Activated CD8-positive, alpha-beta memory T cell treated with anti-CD3 and anti-CD28 coated beads, Interleukin-2, amount 50 U/mL, for 48 hours (primary cell): ENCODE results near the gene ULK4.
"Not testable (repeated sequence)": the region's sequence is repeated elsewhere in the genome, so short reads cannot be mapped to it uniquely, and the experiment has no call there.

Experiments
- DNase-seq: peaks from one replicate; pipeline ENCODE4 v3.0.0-alpha.2; 2020

Gene ULK4

GRCh38 chr3:41419809-41420208 lies 542.1 kb downstream of the ULK4 start:
- no peak for DNase-seq

GRCh38 chr3:41418961-41419691 lies 542.8 kb downstream of the ULK4 start:
- no peak for DNase-seq

DNA sequence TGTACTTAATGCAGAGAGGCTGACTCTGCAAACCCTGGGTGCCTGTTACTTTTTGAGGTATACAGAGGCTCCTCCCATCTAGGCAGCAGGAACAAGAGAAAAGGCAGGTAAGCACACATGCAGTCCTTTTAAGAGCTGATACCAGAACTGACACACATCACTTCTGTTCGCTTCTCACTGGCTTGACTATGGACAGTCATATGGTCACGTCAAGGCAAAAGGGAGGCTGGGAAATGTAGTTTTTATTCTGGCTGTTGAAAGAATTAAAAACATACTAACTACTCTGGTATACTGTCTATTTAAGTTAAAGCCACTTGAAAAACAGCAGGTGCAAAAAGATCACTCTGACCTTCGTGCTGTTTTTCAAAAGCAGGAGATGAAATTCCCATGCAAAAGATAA lies 544.3 kb downstream of the ULK4 start:
- no peak for DNase-seq

DNA sequence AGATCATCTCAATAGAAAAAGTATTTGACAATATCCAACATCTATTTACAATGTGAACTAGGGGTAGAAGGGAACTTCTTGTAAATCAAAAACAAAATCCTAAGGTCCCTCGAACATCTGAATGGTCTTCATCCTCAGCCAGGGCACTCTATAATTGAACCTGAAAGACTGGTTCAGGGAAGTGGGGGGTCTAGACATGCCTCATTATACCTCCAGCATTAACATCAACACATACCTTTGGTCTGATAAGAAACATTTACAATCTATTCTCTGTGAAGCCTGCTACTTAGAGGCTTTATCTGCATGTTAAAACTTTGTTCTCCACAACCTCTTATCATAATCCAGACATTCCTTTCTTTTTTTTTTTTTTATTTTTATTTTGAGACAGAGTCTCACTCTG lies 550.8 kb downstream of the ULK4 start:
- DNase-seq, result no peak

GRCh38 chr3:41405466-41405865 lies 556.4 kb downstream of the ULK4 start:
- no peak for DNase-seq

DNA sequence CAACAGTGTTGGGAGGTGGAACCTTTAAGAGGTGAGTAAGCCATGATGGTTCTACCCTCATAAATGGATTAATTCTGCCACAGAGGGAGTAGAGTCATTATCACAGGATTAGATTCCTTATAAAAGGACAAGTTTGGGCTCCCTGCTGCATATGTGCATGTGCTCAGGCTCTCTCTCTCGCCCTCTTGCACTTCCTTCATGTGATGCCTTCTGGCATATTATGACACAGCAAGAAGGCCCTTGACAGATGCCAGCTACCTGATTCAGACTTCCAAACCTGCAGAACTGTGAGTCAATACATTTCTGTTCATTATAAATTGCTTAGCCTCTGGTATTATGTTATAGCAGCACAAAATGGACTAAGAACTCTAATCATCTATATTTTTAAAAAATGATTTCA lies 557.3 kb downstream of the ULK4 start:
- no peak for DNase-seq

DNA sequence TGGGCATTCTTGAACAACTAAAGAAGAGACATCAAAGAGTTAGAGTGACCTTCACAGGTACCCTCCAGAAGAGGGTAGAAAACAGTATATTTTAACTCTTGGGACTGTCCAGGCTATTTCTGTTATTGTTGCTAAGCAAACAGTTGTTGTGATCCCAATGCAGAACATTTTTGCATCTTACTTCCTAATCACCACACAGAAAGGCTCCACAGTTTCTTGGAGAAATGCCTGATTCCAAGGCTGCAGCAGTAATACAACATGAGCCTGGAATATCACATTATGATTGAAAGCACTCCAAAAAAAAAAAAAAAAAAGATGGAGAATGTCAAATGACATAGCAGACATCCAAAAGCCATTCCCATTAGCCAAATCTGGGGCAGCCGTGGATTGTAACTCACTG lies 567.0 kb downstream of the ULK4 start:
- DNase-seq, result no peak

DNA sequence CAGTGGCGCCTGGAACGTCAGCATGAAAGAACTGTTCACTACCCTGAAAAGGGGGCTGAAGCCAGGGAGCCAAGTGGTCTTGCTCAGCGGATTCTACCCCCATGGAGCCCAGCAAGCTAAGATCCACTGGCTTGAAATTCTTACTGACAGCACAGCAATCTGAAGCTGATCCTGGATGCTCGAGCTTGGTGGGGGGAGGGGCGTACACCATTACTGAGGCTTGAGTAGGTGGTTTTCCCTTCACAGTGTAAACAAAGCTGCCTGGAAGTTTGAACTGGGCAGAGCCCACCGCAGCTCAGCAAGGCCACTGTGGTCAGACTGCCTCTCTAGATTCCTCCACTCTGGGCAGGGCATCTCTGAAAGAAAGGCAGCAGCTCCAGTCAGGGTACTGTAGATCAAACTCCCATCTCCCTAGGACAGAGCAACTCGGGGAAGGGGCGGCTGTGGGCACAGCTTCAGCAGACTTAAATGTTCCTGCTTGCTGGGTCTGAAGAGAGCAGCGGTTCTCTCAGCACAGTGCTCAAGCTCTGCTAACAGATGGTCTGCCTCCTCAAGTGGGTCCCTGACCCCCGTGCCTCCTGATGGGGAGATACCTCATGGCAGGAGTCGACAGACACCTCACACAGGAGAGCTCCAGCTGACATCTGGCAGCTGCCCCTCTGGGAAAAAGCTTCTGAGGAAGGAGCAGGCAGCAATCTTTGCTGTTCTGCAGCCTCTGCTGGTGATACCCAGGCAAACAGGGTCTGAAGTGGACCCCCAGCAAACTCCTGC lies 591.0 kb downstream of the ULK4 start:
- not testable (repeated sequence) for DNase-seq

DNA sequence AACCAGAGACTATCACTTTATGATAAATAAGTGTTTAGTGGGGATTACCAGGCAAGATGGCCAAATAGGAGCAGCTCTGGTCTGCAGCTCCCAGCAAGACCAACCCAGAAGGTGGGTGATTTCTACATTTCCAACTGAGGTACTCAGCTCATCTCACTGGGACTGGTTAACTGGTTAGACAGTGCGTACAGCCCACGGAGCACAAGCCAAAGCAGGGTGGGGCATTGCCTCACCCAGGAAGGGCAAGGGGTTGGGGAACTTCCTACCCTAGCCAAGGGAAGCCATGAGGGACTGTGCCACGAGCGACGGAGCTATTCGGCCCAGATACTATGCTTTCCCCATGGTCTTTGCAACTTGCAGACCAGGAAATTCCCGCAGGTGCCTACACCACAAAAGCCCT lies 591.6 kb downstream of the ULK4 start:
- DNase-seq, result no peak

- DNase-seq, result no peak
Observed at GRCh38 chr3:41369838-41370237, 592.1 kb downstream of the ULK4 start.

DNA sequence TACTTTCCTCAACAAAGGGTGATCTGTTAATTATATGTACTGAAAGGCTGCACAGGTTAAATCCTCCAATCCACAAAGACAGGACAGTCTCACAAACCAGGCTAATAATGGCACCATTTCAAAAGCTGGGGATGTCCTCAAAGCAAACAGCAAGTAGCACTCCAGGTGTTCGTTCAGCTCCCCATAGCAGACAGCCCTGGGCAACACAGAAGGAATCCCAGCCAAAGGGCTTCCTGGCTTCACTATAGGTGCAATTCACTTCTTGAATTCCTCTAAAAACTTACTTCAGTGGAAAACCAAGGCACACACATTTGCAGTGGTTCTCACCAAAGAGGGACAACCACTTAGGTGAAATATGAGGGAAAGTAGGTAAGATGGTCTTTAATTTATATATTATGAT lies 595.9 kb downstream of the ULK4 start:
- no peak for DNase-seq

- no peak for DNase-seq
Observed at GRCh38 chr3:41364736-41365135, 597.2 kb downstream of the ULK4 start.

GRCh38 chr3:41363830-41364523 lies 597.9 kb downstream of the ULK4 start:
- no peak for DNase-seq

DNA sequence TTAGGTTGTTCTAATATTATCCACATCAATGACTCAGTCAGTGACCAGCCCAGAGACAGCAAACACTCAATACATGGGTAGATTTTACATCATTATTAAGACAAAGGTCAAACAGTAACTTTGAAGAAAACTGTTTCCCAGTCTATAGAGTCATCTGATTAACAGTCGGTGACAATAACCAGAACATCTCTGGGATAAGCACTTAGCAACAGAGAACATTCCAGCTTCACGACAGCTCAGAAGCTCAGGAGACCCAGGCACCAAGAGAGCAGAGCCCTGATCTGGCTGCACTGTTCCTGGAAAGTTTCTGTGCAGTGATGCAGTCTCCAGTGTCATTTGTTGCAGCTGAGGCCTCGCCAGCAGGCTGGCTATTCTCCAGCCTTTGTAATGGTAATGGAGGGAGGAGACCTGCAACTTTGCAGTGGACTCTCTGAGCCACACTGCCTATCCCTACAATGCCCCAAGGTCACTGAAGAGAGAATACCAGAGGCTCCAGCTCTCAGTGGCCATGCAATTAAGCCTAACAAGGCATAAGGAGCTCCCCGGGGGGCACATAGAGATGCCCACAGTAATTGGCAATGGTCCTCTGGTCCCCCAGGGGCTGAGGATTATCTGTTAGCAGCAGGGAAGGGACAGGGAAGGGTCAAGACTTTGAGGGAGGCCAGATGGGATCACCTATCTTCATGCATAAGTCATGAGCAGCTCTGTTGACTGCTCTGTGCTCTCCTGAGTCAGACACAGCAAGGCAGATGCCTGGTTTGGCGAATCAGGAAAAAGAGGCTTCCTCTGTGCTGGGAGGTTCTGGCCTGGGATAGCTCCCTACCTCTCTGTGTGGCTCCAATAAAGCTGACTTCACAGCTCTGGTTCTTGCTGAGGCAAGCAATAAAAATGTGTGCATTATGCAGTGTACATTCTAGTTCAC lies 599.0 kb downstream of the ULK4 start:
- DNase-seq, result no peak

DNA sequence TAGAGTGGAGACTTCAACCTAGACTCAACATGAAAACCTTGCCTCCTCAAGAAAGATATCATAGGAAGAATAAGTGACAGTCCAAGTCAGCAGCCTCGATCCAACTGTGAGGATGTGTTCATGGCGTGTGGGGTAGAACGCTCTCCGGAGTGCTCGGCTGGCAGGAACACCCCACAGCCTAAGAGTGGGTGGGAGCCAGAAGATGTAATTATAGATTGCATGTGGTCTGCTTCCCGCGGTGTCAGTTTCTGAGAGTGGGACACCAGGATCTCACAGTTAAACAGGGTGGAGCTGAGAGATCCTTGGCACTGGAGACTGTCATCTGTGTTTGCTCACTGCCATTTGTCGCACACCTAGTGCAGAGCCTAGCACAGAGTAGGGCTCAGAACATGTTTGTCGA lies 604.6 kb downstream of the ULK4 start:
- no peak for DNase-seq

DNA sequence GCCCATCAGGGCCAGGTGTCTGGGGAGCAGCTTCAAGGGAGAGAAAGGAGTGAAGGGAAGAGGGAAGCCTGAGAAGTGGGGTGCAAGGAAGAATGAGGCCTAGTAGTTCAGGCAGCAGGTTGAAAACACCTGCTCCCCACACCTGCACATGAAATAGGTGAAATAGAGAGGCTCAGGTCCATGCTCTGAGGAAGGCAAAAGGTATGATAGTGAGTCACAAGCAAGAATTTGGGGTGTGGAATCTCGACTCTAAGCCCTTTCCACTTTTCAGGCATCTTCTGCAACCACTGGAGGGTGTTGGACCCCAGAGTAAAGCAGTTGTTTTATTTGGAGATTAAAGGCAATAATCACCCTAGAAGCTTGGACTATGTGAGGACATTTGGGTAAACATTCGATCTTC lies 605.1 kb downstream of the ULK4 start:
- DNase-seq, result no peak

DNA sequence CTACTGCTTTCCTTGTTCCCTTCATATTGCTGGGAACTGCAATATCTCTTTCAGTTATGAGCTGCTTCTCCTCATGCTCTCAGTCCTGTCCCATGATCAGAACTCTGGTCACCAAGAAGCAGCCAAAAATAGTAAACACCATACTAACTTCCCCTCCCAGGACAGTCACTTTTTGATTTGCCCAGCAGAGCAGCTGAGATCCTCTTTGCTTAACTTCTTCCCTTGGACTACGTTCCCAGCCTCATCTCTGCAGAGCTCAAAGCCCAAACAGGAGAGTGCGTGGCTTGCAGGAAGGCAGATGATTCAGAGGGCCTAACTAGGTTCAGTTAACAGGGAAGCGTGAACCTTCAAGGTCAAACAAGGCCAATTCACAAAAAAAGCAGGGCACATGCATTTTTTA lies 609.4 kb downstream of the ULK4 start:
- no peak for DNase-seq

DNA sequence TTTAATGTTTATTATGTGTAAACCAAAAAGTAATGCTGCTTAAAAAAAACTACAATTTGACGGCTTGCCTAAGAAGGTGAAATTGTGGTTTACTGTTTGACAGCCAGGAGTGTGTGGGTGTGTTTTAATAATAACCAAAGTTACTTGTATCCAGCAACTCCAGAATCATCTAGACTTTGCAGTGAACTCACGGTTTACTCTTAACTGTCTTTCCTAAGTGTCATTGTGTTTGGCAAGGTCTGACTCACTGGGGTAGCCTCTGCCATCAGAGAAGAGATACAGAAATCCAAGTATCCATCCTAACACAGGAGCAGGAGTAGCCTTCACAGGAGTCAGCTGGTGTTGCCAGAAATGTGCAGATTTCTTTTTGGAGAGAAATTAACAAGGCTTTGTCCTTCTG lies 611.5 kb downstream of the ULK4 start:
- no peak for DNase-seq

GRCh38 chr3:41348401-41348800 lies 613.5 kb downstream of the ULK4 start:
- no peak for DNase-seq

DNA sequence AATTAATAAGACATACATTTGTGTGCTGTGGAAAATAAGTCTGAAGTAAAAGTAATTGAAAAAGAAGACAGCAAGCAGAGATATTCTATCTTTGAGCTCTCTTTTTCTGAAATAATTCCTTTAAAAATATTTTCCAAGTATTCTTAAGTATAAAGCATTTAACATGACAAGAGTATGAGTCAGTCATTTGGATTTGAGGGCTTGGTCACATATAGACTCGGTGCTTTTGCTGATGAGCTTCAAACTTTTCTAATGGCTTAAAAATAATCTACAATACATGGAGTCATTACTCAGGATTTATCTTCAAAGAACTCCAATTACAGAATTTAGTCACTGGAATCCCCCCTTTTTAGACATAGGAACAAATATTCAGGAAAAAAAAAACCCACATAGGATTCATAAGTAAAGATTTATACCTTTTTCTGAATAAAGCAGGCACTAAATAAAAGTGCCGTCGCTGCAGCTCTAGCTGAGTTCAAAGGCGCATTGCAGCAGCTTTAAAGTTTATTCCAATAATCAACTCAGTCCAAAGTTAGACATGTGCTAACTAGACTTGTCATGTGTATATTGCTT lies 615.1 kb downstream of the ULK4 start:
- no peak for DNase-seq

DNA sequence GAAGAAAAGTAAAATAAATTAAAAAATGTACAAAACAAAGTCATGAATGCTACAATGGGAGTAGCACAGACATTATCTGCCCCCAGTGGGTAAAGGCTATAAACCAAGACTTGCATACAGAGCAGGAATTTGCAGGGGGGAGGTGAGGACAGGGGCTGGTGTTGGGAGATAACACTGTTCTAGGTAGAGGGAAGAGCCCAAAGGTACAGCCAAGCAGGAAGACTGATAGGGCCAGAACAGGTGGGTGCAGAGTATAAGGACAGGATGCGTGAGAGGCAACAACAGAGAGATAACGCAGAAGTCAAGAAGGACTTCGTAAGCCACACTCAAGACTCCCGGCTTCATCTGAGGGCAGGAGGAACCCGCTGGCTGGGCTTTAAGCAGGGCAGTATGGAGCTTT lies 616.1 kb downstream of the ULK4 start:
- no peak for DNase-seq

- no peak for DNase-seq
Observed at GRCh38 chr3:41339758-41340157, 622.1 kb downstream of the ULK4 start.

DNA sequence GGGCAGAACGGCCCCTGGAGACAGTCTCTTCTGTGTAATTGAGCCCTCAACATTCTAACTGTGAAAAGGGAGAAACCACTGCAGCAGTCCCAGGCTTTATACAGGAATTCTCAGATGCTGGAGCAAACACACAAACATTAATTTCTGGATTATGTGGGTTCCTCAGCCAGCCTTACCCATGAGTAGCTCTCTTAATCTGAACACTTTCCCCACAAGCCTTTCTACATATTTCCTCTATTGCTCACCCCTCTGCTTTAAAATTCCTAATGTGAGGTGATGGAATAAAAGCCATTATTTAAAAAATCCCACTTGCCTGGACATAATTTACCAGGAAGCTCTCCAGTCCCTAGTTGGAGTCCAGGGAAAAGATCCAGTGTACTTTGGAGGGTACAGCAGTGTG lies 623.6 kb downstream of the ULK4 start:
- DNase-seq, result no peak
